Myocyte (in vitro differentiated cells): ENCODE results near the gene ITGB7. TPM values are rescaled to one million over a fixed set of nuclear protein-coding genes. Genes with fewer than 3 reads are reported as not detected.

Source experiments
- DNase-seq: peaks from one replicate; pipeline ENCODE4 v3.0.0-alpha.2; 2012; ENCODE audit warnings: low read depth
- total RNA-seq: library from RNA; depleted of rRNA; stranded (reverse); fragments of >200 nt; gene quantifications from 2 replicates; pipeline ENCODE4 v1.2.3, GENCODE V29; 2014

Gene ITGB7
- total RNA-seq, 1 donor from 2014 or later, result 0.32 TPM

GRCh38 chr12:53152390-53152789 is 54.7 kb downstream of the ITGB7 start:
- no peak for DNase-seq

GRCh38 chr12:53151039-53151438 is 56.0 kb downstream of the ITGB7 start:
- no peak for DNase-seq

GRCh38 chr12:53147653-53148052 is 59.4 kb downstream of the ITGB7 start:
- no peak for DNase-seq

- no peak for DNase-seq
Observed at GRCh38 chr12:53147181-53147580, 59.9 kb downstream of the ITGB7 start.

- peak; percentile 20 for DNase-seq
Observed at GRCh38 chr12:53145383-53146260, 61.4 kb downstream of the ITGB7 start.

- no peak for DNase-seq
Observed at GRCh38 chr12:53143355-53143754, 63.7 kb downstream of the ITGB7 start.

Other genes starting within 250 kb of the ITGB7 start
- 494 and 561 TPM in 2 replicates for gene EIF4B, start 200.8 kb downstream of the ITGB7 start, total RNA-seq
- 43.8 and 59.8 TPM in 2 replicates for gene TNS2, start 157.2 kb downstream of the ITGB7 start, total RNA-seq
- 25.7 and 35.7 TPM in 2 replicates for gene SPRYD3, start 127.9 kb downstream of the ITGB7 start, total RNA-seq
- gene IGFBP6, start 109.6 kb downstream of the ITGB7 start, total RNA-seq, result 42.5 and 49.8 TPM in 2 replicates
- gene SOAT2, start 103.8 kb downstream of the ITGB7 start, total RNA-seq, result not detected in 2 replicates
- gene ZNF740, start 26.5 kb downstream of the ITGB7 start, total RNA-seq, result 7.4 and 9.2 TPM in 2 replicates
- gene CSAD, start 26.3 kb downstream of the ITGB7 start, total RNA-seq, result 5.6 and 15.5 TPM in 2 replicates
- gene RARG, start 25.0 kb upstream of the ITGB7 start, total RNA-seq, result 15.4 and 22.7 TPM in 2 replicates
- gene ESPL1, start 61.0 kb upstream of the ITGB7 start, total RNA-seq, result 0.36 and 0.53 TPM in 2 replicates
- gene PFDN5, start 88.3 kb upstream of the ITGB7 start, total RNA-seq, result 253 and 294 TPM in 2 replicates
- gene MYG1, start 92.4 kb upstream of the ITGB7 start, total RNA-seq, result 40.9 and 42.8 TPM in 2 replicates
- 63.6 and 74.1 TPM in 2 replicates for gene AAAS, start 114.4 kb upstream of the ITGB7 start, total RNA-seq
- not detected in 2 replicates for gene SP7, start 129.1 kb upstream of the ITGB7 start, total RNA-seq
- 28.9 and 35.6 TPM in 2 replicates for gene SP1, start 172.9 kb upstream of the ITGB7 start, total RNA-seq
- not detected in 2 replicates for gene AMHR2, start 216.6 kb upstream of the ITGB7 start, total RNA-seq
- gene PRR13, start 234.5 kb upstream of the ITGB7 start, total RNA-seq, result 45.8 and 48.3 TPM in 2 replicates
- 141 and 158 TPM in 2 replicates for gene PCBP2, start 244.9 kb upstream of the ITGB7 start, total RNA-seq